Parathyroid adenoma (tissue), 2 donors: Measurements from ENCODE around the gene PREX1.

Experiments
- H2AFZ ChIP-seq: fragments of 300-600 bp; sonication (generic); one replicate; pipeline ENCODE4 v1.7.0; 2017; ENCODE audit warnings: antibody characterized with exemption, mild to moderate bottlenecking
- H3K27ac ChIP-seq: fragments of 300-600 bp; sonication (generic); one replicate; pipeline ENCODE4 v1.7.0; 2017
- H3K27me3 ChIP-seq: fragments of 300-600 bp; sonication (generic); one replicate; pipeline ENCODE4 v1.7.0; 2017; ENCODE audit warnings: low read length; ENCODE audit not compliant: control insufficient read depth, insufficient read depth
- H3K36me3 ChIP-seq: fragments of 300-600 bp; sonication (generic); one replicate; pipeline ENCODE4 v1.7.0; 2017; ENCODE audit warnings: low read length; ENCODE audit not compliant: control insufficient read depth, insufficient read depth
- H3K4me1 ChIP-seq: fragments of 300-600 bp; sonication (generic); one replicate; pipeline ENCODE4 v1.7.0; 2017; ENCODE audit warnings: control low read depth
- H3K4me2 ChIP-seq: fragments of 300-600 bp; sonication (generic); one replicate; pipeline ENCODE4 v1.7.0; 2017; ENCODE audit warnings: low read length
- H3K4me3 ChIP-seq: fragments of 300-600 bp; sonication (generic); one replicate; pipeline ENCODE4 v1.7.0; 2017; ENCODE audit warnings: low read depth, low read length
- H3K79me2 ChIP-seq: fragments of 300-600 bp; sonication (generic); one replicate; pipeline ENCODE4 v1.7.0; 2017; ENCODE audit warnings: control low read depth
- H3K9ac ChIP-seq: fragments of 300-600 bp; sonication (generic); one replicate; pipeline ENCODE4 v1.7.0; 2017; ENCODE audit warnings: mild to moderate bottlenecking
- H3K9me3 ChIP-seq: fragments of 300-600 bp; sonication (generic); one replicate; pipeline ENCODE4 v1.7.0; 2017; ENCODE audit warnings: low read length; ENCODE audit not compliant: control insufficient read depth
- CTCF ChIP-seq: fragments of 300-600 bp; sonication (generic); IDR thresholded peaks from one replicate; pipeline ENCODE4 v1.7.0; 2017; ENCODE audit warnings: antibody characterized with exemption, mild to moderate bottlenecking
- donor health status: primary hyperparathyroidism.

PREX1 gene

GRCh38 chr20:48752963-48753362 lies 74.8 kb downstream of the PREX1 start:
- Histone ChIP-seq H3K4me1 (peaks cover 2% of the 10 kb centered on the region), H3K79me2 (no peaks in the 10 kb centered on the region), H3K27me3 (no peaks in the 10 kb centered on the region), H3K9me3 (no peaks in the 10 kb centered on the region), H3K27ac (no peak overlapping the region), H3K36me3 (no peaks in the 10 kb centered on the region), H3K4me2 (no peak overlapping the region), H3K4me3 (no peak overlapping the region), H3K9ac (no peak overlapping the region), H2AFZ (no peak overlapping the region)
- no peak for TF ChIP-seq CTCF

- peaks cover 2% of the 10 kb centered on the region for H3K4me1 ChIP-seq
Measured at GRCh38 chr20:48751871-48752270, 75.9 kb downstream of the PREX1 start.

GRCh38 chr20:48750941-48751635 lies 76.7 kb downstream of the PREX1 start:
- Histone ChIP-seq H3K4me1 (peaks cover 2% of the 10 kb centered on the region), H3K79me2 (no peaks in the 10 kb centered on the region), H3K9ac (no peak overlapping the region), H3K27ac (no peak overlapping the region), H3K9me3 (no peaks in the 10 kb centered on the region), H3K27me3 (no peaks in the 10 kb centered on the region), H2AFZ (no peak overlapping the region), H3K4me2 (no peak overlapping the region), H3K4me3 (no peak overlapping the region), H3K36me3 (no peaks in the 10 kb centered on the region)
- TF ChIP-seq CTCF = no peak

More at GRCh38 chr20:48751871-48752270, 75.9 kb downstream of the PREX1 start:
- Histone ChIP-seq H3K9me3 (no peaks in the 10 kb centered on the region), H3K4me3 (no peak overlapping the region), H3K9ac (no peak overlapping the region), H3K79me2 (no peaks in the 10 kb centered on the region), H2AFZ (no peak overlapping the region), H3K27me3 (no peaks in the 10 kb centered on the region), H3K4me2 (no peak overlapping the region), H3K27ac (no peak overlapping the region), H3K36me3 (no peaks in the 10 kb centered on the region)
- no peak for TF ChIP-seq CTCF

DNA sequence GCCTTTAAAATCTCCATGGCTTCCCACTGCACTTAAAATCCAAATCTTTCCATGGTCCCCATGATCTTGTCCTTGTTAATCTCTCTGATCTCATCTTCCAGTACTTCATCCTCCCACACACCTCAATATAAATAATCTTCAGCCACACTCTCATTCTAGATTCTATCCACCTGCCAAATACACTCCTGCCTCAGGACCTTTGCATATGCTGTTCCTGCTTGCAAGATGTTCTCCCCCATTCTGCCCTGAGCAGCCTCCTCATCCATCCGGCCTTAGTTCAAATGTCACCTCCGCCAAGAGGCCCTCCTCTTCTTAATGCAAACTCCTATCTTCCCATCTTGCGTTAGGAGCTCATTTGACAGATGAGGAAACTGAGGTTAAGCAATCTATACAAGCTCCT lies 77.4 kb downstream of the PREX1 start:
- Histone ChIP-seq H3K27me3 (no peaks in the 10 kb centered on the region), H3K9ac (no peak overlapping the region), H3K36me3 (no peaks in the 10 kb centered on the region), H3K9me3 (no peaks in the 10 kb centered on the region), H3K79me2 (no peaks in the 10 kb centered on the region), H3K27ac (no peak overlapping the region), H3K4me1 (peaks cover 2% of the 10 kb centered on the region), H3K4me3 (no peak overlapping the region), H2AFZ (no peak overlapping the region), H3K4me2 (no peak overlapping the region)
- TF ChIP-seq CTCF = no peak

DNA sequence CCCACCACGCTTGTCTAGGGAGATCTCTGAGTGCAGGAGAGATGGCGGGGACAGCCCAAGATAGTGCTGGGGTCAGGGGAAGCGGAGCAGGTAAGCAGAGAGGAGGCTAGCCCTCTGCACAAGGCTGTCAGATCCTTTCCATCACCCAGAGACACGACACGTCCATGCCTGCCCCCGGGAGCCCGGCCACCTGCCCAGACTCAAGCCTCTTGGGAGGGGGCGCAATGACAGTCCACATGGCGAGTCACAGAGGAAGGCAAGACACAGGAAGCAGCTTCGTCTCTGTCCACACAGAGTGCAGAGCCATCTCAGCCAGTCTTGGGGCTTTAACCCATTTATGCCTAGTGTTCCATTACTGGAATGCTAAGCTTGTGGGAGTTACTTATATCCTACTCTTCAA lies 78.4 kb downstream of the PREX1 start:
- H3K9ac ChIP-seq = no peak overlapping the region
- no peak for TF ChIP-seq CTCF
- H3K27ac ChIP-seq = no peak overlapping the region
- H3K27me3 ChIP-seq = no peaks in the 10 kb centered on the region
- no peak overlapping the region for H3K4me2 ChIP-seq
- peaks cover 2% of the 10 kb centered on the region for H3K4me1 ChIP-seq
- no peak overlapping the region for H2AFZ ChIP-seq
- H3K79me2 ChIP-seq = no peaks in the 10 kb centered on the region
- no peak overlapping the region for H3K4me3 ChIP-seq
- no peaks in the 10 kb centered on the region for H3K9me3 ChIP-seq
- H3K36me3 ChIP-seq = no peaks in the 10 kb centered on the region
